ENCODE results near the gene DGKH. TPM values are rescaled to one million over a fixed set of nuclear protein-coding genes. Genes with fewer than 3 reads are reported as not detected.

DGKH gene
- polyA plus RNA-seq (2013): 0.98 TPM

GRCh38 chr13:42048342-42048683 is at the start of gene DGKH:
Gene DGKH (plus strand): TSS chr13:42048648. CDS start chr13:42048774, 126 bp downstream.
- ChIA-PET POLR2A (no interaction called here), CTCF (interaction anchor here (1.4 kb wide), 1 partner anchor 9 kb away, joined by 3 read pairs; no protein-coding TSS in a partner anchor)
- Histone ChIP-seq H3K9me3 (ENCODE audit: control extremely low read depth in 1 of 5, control insufficient read depth in 4 of 5, insufficient read depth in 2 of 5, low read depth in 1 of 5, low read length in 4 of 5) (no peaks in the 10 kb centered on the region), H3K36me3 (ENCODE audit: control insufficient read depth in 4 of 4, insufficient read depth in 4 of 4, low read length in 3 of 4) (no peaks in the 10 kb centered on the region), H3K27ac (ENCODE audit: insufficient read depth in 1 of 2, low read depth in 1 of 2, low read length in 2 of 2, poor library complexity in 1 of 2, severe bottlenecking in 2 of 2) (no peak within 1 kb of the TSS), H3K27me3 (replicated peaks in 2 of 5; ENCODE audit: control insufficient read depth in 4 of 5, insufficient read depth in 5 of 5, low read length in 4 of 5) (peaks cover 7 to 56% (median 26%) of the 10 kb centered on the region in 5 experiments), H3K4me1 (ENCODE audit: control extremely low read depth in 1 of 4, control insufficient read depth in 4 of 4, insufficient read depth in 4 of 4, low read length in 3 of 4) (peaks cover 3 to 21% (median 16%) of the 10 kb centered on the region in 4 experiments), H3K4me3 (ENCODE audit: control insufficient read depth in 1 of 7, extremely low read depth in 1 of 7, insufficient read depth in 4 of 7, low read depth in 2 of 7, low read length in 6 of 7) (peak within 1 kb of the TSS; percentile 62 to 84 (median 74))
- under 1% methylated on average over 28 of the region's 32 CpGs for WGBS (ENCODE audit: insufficient coverage)
- DNase-seq: peak in 1 of 3 donors; percentile 17

GRCh38 chr13:42000846-42001245 is 47.6 kb upstream of the DGKH start:
- peaks cover 0 to 4% (median 2%) of the 10 kb centered on the region in 4 experiments for H3K4me1 ChIP-seq (ENCODE audit: control extremely low read depth in 1 of 4, control insufficient read depth in 4 of 4, insufficient read depth in 4 of 4, low read length in 3 of 4)
- no peak overlapping the region for H3K27ac ChIP-seq (ENCODE audit: insufficient read depth in 1 of 2, low read depth in 1 of 2, low read length in 2 of 2, poor library complexity in 1 of 2, severe bottlenecking in 2 of 2)
- H3K4me3 ChIP-seq (ENCODE audit: control insufficient read depth in 1 of 7, extremely low read depth in 1 of 7, insufficient read depth in 4 of 7, low read depth in 2 of 7, low read length in 6 of 7): no peak overlapping the region
- no peak for DNase-seq
- no peaks in the 10 kb centered on the region for H3K27me3 ChIP-seq (replicated peaks in 2 of 5; ENCODE audit: control insufficient read depth in 4 of 5, insufficient read depth in 5 of 5, low read length in 4 of 5)
- POLR2A ChIA-PET: no interaction called here
- no peaks in the 10 kb centered on the region for H3K9me3 ChIP-seq (ENCODE audit: control extremely low read depth in 1 of 5, control insufficient read depth in 4 of 5, insufficient read depth in 2 of 5, low read depth in 1 of 5, low read length in 4 of 5)
- CTCF ChIA-PET: no interaction called here
- no peaks in the 10 kb centered on the region for H3K36me3 ChIP-seq (ENCODE audit: control insufficient read depth in 4 of 4, insufficient read depth in 4 of 4, low read length in 3 of 4)
- no CpG with 5 or more reads among the region's 2 CpGs for WGBS (ENCODE audit: insufficient coverage)

- H3K9me3 ChIP-seq (ENCODE audit: control extremely low read depth in 1 of 5, control insufficient read depth in 4 of 5, insufficient read depth in 2 of 5, low read depth in 1 of 5, low read length in 4 of 5): no peaks in the 10 kb centered on the region
- CTCF ChIA-PET: no interaction called here
- H3K36me3 ChIP-seq (ENCODE audit: control insufficient read depth in 4 of 4, insufficient read depth in 4 of 4, low read length in 3 of 4): no peaks in the 10 kb centered on the region
- 79% methylated on average over 4 of the region's 6 CpGs for WGBS (ENCODE audit: insufficient coverage)
- H3K4me3 ChIP-seq (ENCODE audit: control insufficient read depth in 1 of 7, extremely low read depth in 1 of 7, insufficient read depth in 4 of 7, low read depth in 2 of 7, low read length in 6 of 7): no peak overlapping the region
- no peaks in the 10 kb centered on the region for H3K4me1 ChIP-seq (ENCODE audit: control extremely low read depth in 1 of 4, control insufficient read depth in 4 of 4, insufficient read depth in 4 of 4, low read length in 3 of 4)
- no peak for DNase-seq
- POLR2A ChIA-PET: no interaction called here
- H3K27me3 ChIP-seq (replicated peaks in 2 of 5; ENCODE audit: control insufficient read depth in 4 of 5, insufficient read depth in 5 of 5, low read length in 4 of 5): no peaks in the 10 kb centered on the region
- no peak overlapping the region for H3K27ac ChIP-seq (ENCODE audit: insufficient read depth in 1 of 2, low read depth in 1 of 2, low read length in 2 of 2, poor library complexity in 1 of 2, severe bottlenecking in 2 of 2)
These were observed 46.9 kb upstream of the DGKH start for GRCh38 chr13:42001580-42001979.

- Histone ChIP-seq H3K9me3 (ENCODE audit: control extremely low read depth in 1 of 5, control insufficient read depth in 4 of 5, insufficient read depth in 2 of 5, low read depth in 1 of 5, low read length in 4 of 5) (no peaks in the 10 kb centered on the region), H3K4me1 (ENCODE audit: control extremely low read depth in 1 of 4, control insufficient read depth in 4 of 4, insufficient read depth in 4 of 4, low read length in 3 of 4) (no peaks in the 10 kb centered on the region), H3K4me3 (ENCODE audit: control insufficient read depth in 1 of 7, extremely low read depth in 1 of 7, insufficient read depth in 4 of 7, low read depth in 2 of 7, low read length in 6 of 7) (no peak overlapping the region), H3K27me3 (replicated peaks in 2 of 5; ENCODE audit: control insufficient read depth in 4 of 5, insufficient read depth in 5 of 5, low read length in 4 of 5) (no peaks in the 10 kb centered on the region), H3K36me3 (ENCODE audit: control insufficient read depth in 4 of 4, insufficient read depth in 4 of 4, low read length in 3 of 4) (no peaks in the 10 kb centered on the region), H3K27ac (ENCODE audit: insufficient read depth in 1 of 2, low read depth in 1 of 2, low read length in 2 of 2, poor library complexity in 1 of 2, severe bottlenecking in 2 of 2) (no peak overlapping the region)
- no peak for DNase-seq
- POLR2A ChIA-PET: no interaction called here
- CTCF ChIA-PET: no interaction called here
- WGBS (ENCODE audit: insufficient coverage): no CpG with 5 or more reads among the region's 2 CpGs
These were observed 46.4 kb upstream of the DGKH start for GRCh38 chr13:42002066-42002465.

GRCh38 chr13:42007844-42008243 is 40.6 kb upstream of the DGKH start:
- Histone ChIP-seq H3K4me3 (ENCODE audit: control insufficient read depth in 1 of 7, extremely low read depth in 1 of 7, insufficient read depth in 4 of 7, low read depth in 2 of 7, low read length in 6 of 7) (no peak overlapping the region), H3K36me3 (ENCODE audit: control insufficient read depth in 4 of 4, insufficient read depth in 4 of 4, low read length in 3 of 4) (no peaks in the 10 kb centered on the region), H3K27me3 (replicated peaks in 2 of 5; ENCODE audit: control insufficient read depth in 4 of 5, insufficient read depth in 5 of 5, low read length in 4 of 5) (no peaks in the 10 kb centered on the region), H3K27ac (ENCODE audit: insufficient read depth in 1 of 2, low read depth in 1 of 2, low read length in 2 of 2, poor library complexity in 1 of 2, severe bottlenecking in 2 of 2) (no peak overlapping the region), H3K4me1 (ENCODE audit: control extremely low read depth in 1 of 4, control insufficient read depth in 4 of 4, insufficient read depth in 4 of 4, low read length in 3 of 4) (no peaks in the 10 kb centered on the region), H3K9me3 (ENCODE audit: control extremely low read depth in 1 of 5, control insufficient read depth in 4 of 5, insufficient read depth in 2 of 5, low read depth in 1 of 5, low read length in 4 of 5) (no peaks in the 10 kb centered on the region)
- ChIA-PET POLR2A (no interaction called here), CTCF (no interaction called here)
- no CpG with 5 or more reads among the region's 1 CpG for WGBS (ENCODE audit: insufficient coverage)
- DNase-seq: no peak

GRCh38 chr13:42009057-42009456 is 39.4 kb upstream of the DGKH start:
- no peaks in the 10 kb centered on the region for H3K9me3 ChIP-seq (ENCODE audit: control extremely low read depth in 1 of 5, control insufficient read depth in 4 of 5, insufficient read depth in 2 of 5, low read depth in 1 of 5, low read length in 4 of 5)
- CTCF ChIA-PET: no interaction called here

GRCh38 chr13:42011601-42012350 is 36.7 kb upstream of the DGKH start:
- DNase-seq: no peak
- Histone ChIP-seq H3K27ac (ENCODE audit: insufficient read depth in 1 of 2, low read depth in 1 of 2, low read length in 2 of 2, poor library complexity in 1 of 2, severe bottlenecking in 2 of 2) (no peak overlapping the region), H3K9me3 (ENCODE audit: control extremely low read depth in 1 of 5, control insufficient read depth in 4 of 5, insufficient read depth in 2 of 5, low read depth in 1 of 5, low read length in 4 of 5) (no peaks in the 10 kb centered on the region), H3K27me3 (replicated peaks in 2 of 5; ENCODE audit: control insufficient read depth in 4 of 5, insufficient read depth in 5 of 5, low read length in 4 of 5) (no peaks in the 10 kb centered on the region), H3K36me3 (ENCODE audit: control insufficient read depth in 4 of 4, insufficient read depth in 4 of 4, low read length in 3 of 4) (no peaks in the 10 kb centered on the region), H3K4me3 (ENCODE audit: control insufficient read depth in 1 of 7, extremely low read depth in 1 of 7, insufficient read depth in 4 of 7, low read depth in 2 of 7, low read length in 6 of 7) (peak overlapping the region in 2 of 7 experiments; percentile 30 to 36), H3K4me1 (ENCODE audit: control extremely low read depth in 1 of 4, control insufficient read depth in 4 of 4, insufficient read depth in 4 of 4, low read length in 3 of 4) (no peaks in the 10 kb centered on the region)
- whole genome bisulfite sequencing (ENCODE audit: insufficient coverage): 82% methylated on average over 13 of the region's 16 CpGs
- CTCF ChIA-PET: interaction anchor here (1.0 to 1.3 kb wide), 2 partner anchors 17 to 18 kb away, joined by 3 read pairs; no protein-coding TSS in a partner anchor
- POLR2A ChIA-PET: no interaction called here

More at GRCh38 chr13:42009057-42009456, 39.4 kb upstream of the DGKH start:
- no peaks in the 10 kb centered on the region for H3K4me1 ChIP-seq (ENCODE audit: control extremely low read depth in 1 of 4, control insufficient read depth in 4 of 4, insufficient read depth in 4 of 4, low read length in 3 of 4)
- no peaks in the 10 kb centered on the region for H3K27me3 ChIP-seq (replicated peaks in 2 of 5; ENCODE audit: control insufficient read depth in 4 of 5, insufficient read depth in 5 of 5, low read length in 4 of 5)
- no peak overlapping the region for H3K27ac ChIP-seq (ENCODE audit: insufficient read depth in 1 of 2, low read depth in 1 of 2, low read length in 2 of 2, poor library complexity in 1 of 2, severe bottlenecking in 2 of 2)
- no peaks in the 10 kb centered on the region for H3K36me3 ChIP-seq (ENCODE audit: control insufficient read depth in 4 of 4, insufficient read depth in 4 of 4, low read length in 3 of 4)
- H3K4me3 ChIP-seq (ENCODE audit: control insufficient read depth in 1 of 7, extremely low read depth in 1 of 7, insufficient read depth in 4 of 7, low read depth in 2 of 7, low read length in 6 of 7): no peak overlapping the region
- POLR2A ChIA-PET: no interaction called here
- no peak for DNase-seq
- 98% methylated on average over 4 of the region's 4 CpGs for WGBS (ENCODE audit: insufficient coverage)
